Suprapubic skin (tissue), 4 donors: ENCODE results near the gene ACTR1A. TPM values are rescaled to one million over a fixed set of nuclear protein-coding genes. Genes with fewer than 3 reads are reported as not detected.

ENCODE experiments used
- DNase-seq, 2 donors: peaks; one replicate each; pipeline ENCODE4 v3.0.0-alpha.2; 2019; ENCODE audit warnings: low spot score in 2 of 2
- H3K27ac ChIP-seq: fragments of 200-600 bp; sonication (generic); one replicate; pipeline ENCODE4 v1.5.1; 2019
- H3K27me3 ChIP-seq: fragments of 200-600 bp; sonication (generic); one replicate; pipeline ENCODE4 v1.5.1; 2019
- H3K36me3 ChIP-seq: fragments of 200-600 bp; sonication (generic); one replicate; pipeline ENCODE4 v1.5.1; 2019
- H3K4me1 ChIP-seq: fragments of 200-600 bp; sonication (generic); one replicate; pipeline ENCODE4 v1.5.1; 2019
- H3K4me3 ChIP-seq: fragments of 200-600 bp; sonication (generic); one replicate; pipeline ENCODE4 v1.5.1; 2019; ENCODE audit warnings: mild to moderate bottlenecking
- H3K9me3 ChIP-seq: fragments of 200-600 bp; sonication (generic); one replicate; pipeline ENCODE4 v1.5.1; 2019
- CTCF ChIP-seq, 2 donors: fragments of 200-600 bp in 1 of 2; fragments of 450-650 bp in 1 of 2; sonication (generic) in 1 of 2; IDR thresholded peaks; one replicate each; pipeline ENCODE4 v1.5.1; 2016 to 2019; ENCODE audit warnings: antibody characterized with exemption in 2 of 2, mild to moderate bottlenecking in 1 of 2, moderate library complexity in 1 of 2
- EP300 ChIP-seq: sonication (generic); formaldehyde crosslinking; IDR thresholded peaks from one replicate; pipeline ENCODE4 v1.6.1; 2017; ENCODE audit warnings: antibody characterized with exemption
- POLR2A ChIP-seq, 2 donors: fragments of 450-650 bp; IDR thresholded peaks; one replicate each; pipeline ENCODE4 v1.6.1; 2017; ENCODE audit warnings: antibody characterized with exemption in 2 of 2, mild to moderate bottlenecking in 2 of 2, moderate library complexity in 2 of 2
- POLR2AphosphoS5 ChIP-seq, 3 donors: sonication (generic); formaldehyde crosslinking; IDR thresholded peaks; one replicate each; pipeline ENCODE4 v1.6.1; 2017; ENCODE audit warnings: antibody characterized with exemption in 3 of 3
- WGBS: methylation state at CpG from one replicate; pipeline ENCODE4 v1.1.5; 2018; 5-methylcytosine and 5-hydroxymethylcytosine counted together
- total RNA-seq, 4 donors: library from RNA; depleted of rRNA; stranded (reverse); fragments of >200 nt; gene quantifications; one replicate each; pipeline ENCODE4 v1.1.0, GENCODE V29; 2016

ACTR1A gene
- total RNA-seq, 4 donors from 2014 or later, result 71.5 to 108 (median 105) TPM

DNA sequence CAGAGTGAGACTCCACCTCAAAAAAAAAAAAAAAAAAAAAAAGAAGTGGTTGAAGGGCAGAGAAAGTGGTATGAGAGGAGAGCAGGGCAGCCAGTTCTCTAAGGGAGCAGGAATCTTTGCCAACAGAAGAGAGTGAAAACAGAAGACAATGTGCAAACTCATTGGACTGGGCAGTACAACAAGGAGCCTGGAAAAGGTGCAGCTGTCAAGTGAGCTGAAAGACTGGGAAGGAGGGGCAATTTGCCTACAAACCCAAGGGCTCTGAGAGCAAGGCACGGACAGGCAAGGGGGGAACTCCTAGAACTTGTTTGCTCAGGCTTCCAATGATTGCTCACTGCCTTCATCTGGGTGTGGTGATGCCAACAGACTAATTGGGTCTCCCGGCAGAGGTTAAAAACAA is 9.5 kb downstream of the ACTR1A start:
- Histone ChIP-seq H3K27me3 (no peaks in the 10 kb centered on the region), H3K9me3 (no peaks in the 10 kb centered on the region), H3K4me1 (peaks cover 39% of the 10 kb centered on the region), H3K4me3 (no peak overlapping the region), H3K36me3 (peaks cover 28% of the 10 kb centered on the region), H3K27ac (peak overlapping the region; percentile 19)
- no peak for TF ChIP-seq POLR2A (IDR thresholded peaks at IDR 0.05)
- TF ChIP-seq POLR2AphosphoS5 (IDR thresholded peaks at IDR 0.05), result no peak
- no peak for TF ChIP-seq EP300
- TF ChIP-seq CTCF (IDR thresholded peaks at IDR 0.05), result no peak
- no peak for DNase-seq
- WGBS, result 39% methylated on average over 2 of the region's 2 CpGs

- Histone ChIP-seq H3K27ac (peak overlapping the region; percentile 41), H3K27me3 (no peaks in the 10 kb centered on the region), H3K36me3 (peaks cover 32% of the 10 kb centered on the region), H3K4me1 (peaks cover 36% of the 10 kb centered on the region), H3K9me3 (no peaks in the 10 kb centered on the region), H3K4me3 (no peak overlapping the region)
- no peak for DNase-seq
- WGBS, result 92% methylated on average over 7 of the region's 7 CpGs
- TF ChIP-seq EP300 (no peak), CTCF (IDR thresholded peaks at IDR 0.05) (no peak), POLR2A (IDR thresholded peaks at IDR 0.05) (no peak), POLR2AphosphoS5 (IDR thresholded peaks at IDR 0.05) (no peak)
These were observed 10.1 kb downstream of the ACTR1A start for GRCh38 chr10:102492344-102492939.

DNA sequence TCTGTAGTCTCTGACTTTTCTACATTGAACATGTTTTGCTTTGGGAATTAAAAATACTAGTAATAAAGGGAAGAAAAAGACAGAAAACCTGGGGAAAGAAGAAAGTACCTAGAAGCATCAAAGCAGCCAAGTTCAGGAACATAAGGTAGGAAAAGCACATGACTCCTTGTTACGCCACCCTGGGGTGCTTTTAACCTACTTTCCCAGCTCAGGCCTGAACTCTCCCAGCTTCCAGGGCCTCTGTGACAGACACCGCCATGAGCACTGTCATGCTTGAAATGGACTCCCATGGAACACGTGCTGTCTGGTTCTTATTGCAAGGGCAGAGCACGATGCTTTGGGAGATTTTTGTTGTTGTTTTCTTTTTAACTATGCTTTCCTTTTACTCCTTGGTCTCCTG is 11.4 kb downstream of the ACTR1A start:
- no peaks in the 10 kb centered on the region for H3K27me3 ChIP-seq
- no peaks in the 10 kb centered on the region for H3K9me3 ChIP-seq
- 81% methylated on average over 4 of the region's 4 CpGs for whole genome bisulfite sequencing
- no peak overlapping the region for H3K4me3 ChIP-seq
- DNase-seq, result no peak
- H3K4me1 ChIP-seq, result peaks cover 36% of the 10 kb centered on the region
- peaks cover 45% of the 10 kb centered on the region for H3K36me3 ChIP-seq
- TF ChIP-seq POLR2AphosphoS5 (IDR thresholded peaks at IDR 0.05) (no peak), POLR2A (IDR thresholded peaks at IDR 0.05) (no peak), CTCF (IDR thresholded peaks at IDR 0.05) (no peak), EP300 (no peak)
- H3K27ac ChIP-seq, result no peak overlapping the region

GRCh38 chr10:102485093-102485784 is 17.3 kb downstream of the ACTR1A start:
- 89% methylated on average over 18 of the region's 18 CpGs for WGBS
- no peak for DNase-seq
- Histone ChIP-seq H3K9me3 (no peaks in the 10 kb centered on the region), H3K36me3 (peaks cover 98% of the 10 kb centered on the region), H3K4me1 (no peaks in the 10 kb centered on the region), H3K27ac (no peak overlapping the region), H3K27me3 (no peaks in the 10 kb centered on the region), H3K4me3 (no peak overlapping the region)
- no peak for TF ChIP-seq EP300
- no peak for TF ChIP-seq POLR2A (IDR thresholded peaks at IDR 0.05)
- no peak for TF ChIP-seq CTCF (IDR thresholded peaks at IDR 0.05)
- TF ChIP-seq POLR2AphosphoS5 (IDR thresholded peaks at IDR 0.05), result no peak

GRCh38 chr10:102484021-102484420 is 18.5 kb downstream of the ACTR1A start:
- WGBS, result 93% methylated on average over 13 of the region's 13 CpGs
- Histone ChIP-seq H3K27me3 (no peaks in the 10 kb centered on the region), H3K36me3 (peaks cover 98% of the 10 kb centered on the region), H3K27ac (no peak overlapping the region), H3K4me1 (no peaks in the 10 kb centered on the region), H3K9me3 (no peaks in the 10 kb centered on the region), H3K4me3 (no peak overlapping the region)
- no peak for TF ChIP-seq POLR2AphosphoS5 (IDR thresholded peaks at IDR 0.05)
- no peak for TF ChIP-seq CTCF (IDR thresholded peaks at IDR 0.05)
- TF ChIP-seq POLR2A (IDR thresholded peaks at IDR 0.05), result no peak
- no peak for TF ChIP-seq EP300
- DNase-seq, result no peak
